ENCODE measurements around the gene OR52M1. TPM values are rescaled to one million over a fixed set of nuclear protein-coding genes. Genes with fewer than 3 reads are reported as not detected.

Gene OR52M1
- total RNA-seq, 1 donor from 2014 or later: not detected

DNA sequence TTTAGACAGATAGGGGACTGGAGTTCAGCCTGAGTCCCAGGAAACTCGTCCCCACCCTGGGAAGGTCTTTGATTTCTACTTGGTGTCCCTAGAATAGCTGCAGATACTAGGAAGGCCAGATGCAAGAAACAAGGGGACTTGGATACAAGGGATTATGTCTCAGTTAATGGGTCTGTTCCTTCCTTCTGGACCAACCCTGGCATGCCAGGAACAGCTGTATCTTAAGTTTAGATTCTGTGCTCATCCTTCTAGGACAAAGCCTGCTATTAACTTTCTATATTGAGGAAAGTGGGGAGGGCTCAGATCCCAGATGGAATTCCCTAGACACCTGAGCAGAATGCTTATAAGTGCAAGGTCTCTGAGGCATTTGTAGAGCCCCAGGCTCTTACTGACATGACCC lies 3.9 kb upstream of the OR52M1 start:
- no peaks in the 10 kb centered on the region for H3K9me3 Mint-ChIP-seq
- no peak for DNase-seq
- intact Hi-C loops (cut with micrococcal nuclease): no loop called here
- H3K27ac Mint-ChIP-seq: no peak overlapping the region
- peaks cover 18% of the 10 kb centered on the region for H3K27me3 Mint-ChIP-seq
- H3K4me1 Mint-ChIP-seq: peaks cover 1% of the 10 kb centered on the region
- no peaks in the 10 kb centered on the region for H3K36me3 Mint-ChIP-seq (ENCODE audit: low read depth)
- H3K4me3 Mint-ChIP-seq: no peak overlapping the region

DNA sequence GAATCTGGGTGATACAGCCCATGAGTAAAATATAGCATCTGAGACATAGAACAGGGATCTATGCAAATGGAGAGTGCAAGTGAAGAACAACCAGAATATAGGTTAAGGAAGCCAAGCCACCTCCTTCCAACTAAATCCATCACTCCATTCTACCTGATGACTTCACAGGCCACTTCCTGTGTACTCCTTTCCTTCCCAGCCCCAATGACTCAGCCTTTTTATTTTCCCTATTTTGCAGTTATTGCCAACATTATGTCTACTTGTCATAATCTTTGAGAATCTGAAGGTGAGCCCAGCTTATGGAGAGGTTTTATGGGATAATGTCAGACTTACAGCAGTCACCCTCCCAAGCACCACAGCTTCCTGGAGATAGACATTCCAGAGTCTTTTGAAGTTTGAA lies 1.4 kb upstream of the OR52M1 start:
- peaks cover 10% of the 10 kb centered on the region for H3K27me3 Mint-ChIP-seq

GRCh38 chr11:4546878-4547277 lies 1.9 kb downstream of the OR52M1 start:
- H3K27ac Mint-ChIP-seq: no peak overlapping the region
- intact Hi-C loops (cut with micrococcal nuclease): no loop called here

More for the DNA sequence above, 1.4 kb upstream of the OR52M1 start:
- no peak overlapping the region for H3K27ac Mint-ChIP-seq
- peaks cover 1% of the 10 kb centered on the region for H3K4me1 Mint-ChIP-seq
- H3K36me3 Mint-ChIP-seq (ENCODE audit: low read depth): no peaks in the 10 kb centered on the region
- no peak overlapping the region for H3K4me3 Mint-ChIP-seq
- no peaks in the 10 kb centered on the region for H3K9me3 Mint-ChIP-seq
- intact Hi-C loops (cut with micrococcal nuclease): no loop called here
- DNase-seq: no peak

GRCh38 chr11:4547416-4547815 lies 2.4 kb downstream of the OR52M1 start:
- intact Hi-C loops (cut with micrococcal nuclease): no loop called here
- H3K4me1 Mint-ChIP-seq: no peaks in the 10 kb centered on the region
- no peak for DNase-seq
- no peak overlapping the region for H3K27ac Mint-ChIP-seq
- H3K9me3 Mint-ChIP-seq: no peaks in the 10 kb centered on the region
- H3K36me3 Mint-ChIP-seq (ENCODE audit: low read depth): no peaks in the 10 kb centered on the region
- H3K27me3 Mint-ChIP-seq: no peaks in the 10 kb centered on the region
- no peak overlapping the region for H3K4me3 Mint-ChIP-seq

More at GRCh38 chr11:4546878-4547277, 1.9 kb downstream of the OR52M1 start:
- H3K27me3 Mint-ChIP-seq: peaks cover under 1% of the 10 kb centered on the region
- no peak overlapping the region for H3K4me3 Mint-ChIP-seq
- no peaks in the 10 kb centered on the region for H3K4me1 Mint-ChIP-seq
- no peaks in the 10 kb centered on the region for H3K36me3 Mint-ChIP-seq (ENCODE audit: low read depth)
- H3K9me3 Mint-ChIP-seq: no peaks in the 10 kb centered on the region
- DNase-seq: no peak

- Mint-ChIP-seq H3K9me3 (no peaks in the 10 kb centered on the region), H3K27me3 (no peaks in the 10 kb centered on the region), H3K4me1 (no peaks in the 10 kb centered on the region), H3K27ac (no peak overlapping the region), H3K36me3 (ENCODE audit: low read depth) (no peaks in the 10 kb centered on the region), H3K4me3 (no peak overlapping the region)
- intact Hi-C loops (cut with micrococcal nuclease): no loop called here
- no peak for DNase-seq
Measured at GRCh38 chr11:4551346-4551979, 6.5 kb downstream of the OR52M1 start.

DNA sequence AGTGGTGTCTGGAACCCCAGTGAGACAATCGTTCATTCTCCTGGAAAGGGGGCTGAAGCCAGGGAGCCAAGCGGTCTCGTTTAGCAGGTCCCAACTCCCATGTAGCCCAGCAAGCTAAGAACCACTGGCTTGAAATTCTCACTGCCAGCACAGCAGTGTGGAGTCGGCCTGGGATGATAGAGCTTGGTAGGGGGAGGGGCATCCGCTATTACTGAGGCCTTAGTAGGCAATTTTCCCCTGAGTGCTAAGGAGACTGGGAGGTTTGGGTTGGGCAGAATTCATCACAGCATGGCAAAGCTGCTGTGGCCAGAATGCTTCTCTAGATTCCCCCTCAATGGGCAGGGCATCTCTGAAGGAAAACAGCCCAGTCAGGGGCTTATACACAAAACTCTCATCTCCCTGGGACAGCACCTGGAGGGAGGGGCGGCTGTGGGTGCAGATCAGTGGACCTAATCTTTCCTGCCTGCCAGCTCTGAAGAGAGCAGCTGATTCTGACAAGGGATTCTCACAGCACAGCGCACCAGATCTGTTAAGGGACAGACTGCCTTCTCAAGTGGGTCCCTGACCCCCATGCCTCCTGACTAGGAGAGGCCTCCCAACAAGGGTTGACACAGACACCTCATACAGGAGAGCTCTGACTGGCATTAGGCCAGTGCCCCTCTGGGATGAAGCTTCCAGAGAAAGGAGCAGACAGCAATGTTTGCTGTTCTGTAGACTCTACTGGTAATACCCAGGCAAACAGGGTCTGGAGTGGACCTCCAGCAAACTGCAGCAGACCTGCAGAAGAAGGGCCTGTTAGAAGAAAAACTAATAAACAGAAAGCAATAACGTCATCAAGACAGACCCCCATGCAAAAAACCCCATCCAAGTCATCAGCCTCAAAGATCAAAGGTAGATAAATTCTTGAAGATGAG lies 14.8 kb downstream of the OR52M1 start:
- Mint-ChIP-seq H3K27ac (no peak overlapping the region), H3K36me3 (ENCODE audit: low read depth) (no peaks in the 10 kb centered on the region)

DNA sequence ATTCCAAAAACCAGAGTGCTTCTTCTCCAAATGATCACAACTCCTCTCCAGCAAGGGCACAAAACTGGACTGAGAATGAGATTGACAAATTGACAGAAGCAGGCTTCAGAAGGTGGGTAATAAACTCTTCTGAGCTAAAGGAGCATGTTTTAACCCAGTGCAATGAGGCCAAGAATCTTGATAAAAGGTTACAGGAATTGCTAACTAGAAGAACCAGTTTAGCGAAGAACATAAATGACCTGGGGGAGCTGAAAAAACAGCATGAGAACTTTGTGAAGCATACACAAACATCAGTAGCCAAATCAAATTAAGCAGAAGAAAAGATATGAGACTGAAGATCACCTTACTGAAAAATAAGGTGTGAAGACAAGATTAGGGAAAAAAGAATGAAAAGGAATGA lies 15.5 kb downstream of the OR52M1 start:
- no peak for DNase-seq
- no peak overlapping the region for H3K27ac Mint-ChIP-seq
- no peaks in the 10 kb centered on the region for H3K4me1 Mint-ChIP-seq
- H3K9me3 Mint-ChIP-seq: peaks cover 9% of the 10 kb centered on the region
- intact Hi-C loops (cut with micrococcal nuclease): no loop called here
- H3K27me3 Mint-ChIP-seq: peaks cover 7% of the 10 kb centered on the region
- no peak overlapping the region for H3K4me3 Mint-ChIP-seq
- no peaks in the 10 kb centered on the region for H3K36me3 Mint-ChIP-seq (ENCODE audit: low read depth)

More for the DNA sequence above, 14.8 kb downstream of the OR52M1 start:
- H3K27me3 Mint-ChIP-seq: peaks cover 7% of the 10 kb centered on the region
- no peak for DNase-seq
- no peak overlapping the region for H3K4me3 Mint-ChIP-seq
- intact Hi-C loops (cut with micrococcal nuclease): no loop called here
- peaks cover 9% of the 10 kb centered on the region for H3K9me3 Mint-ChIP-seq
- no peaks in the 10 kb centered on the region for H3K4me1 Mint-ChIP-seq

DNA sequence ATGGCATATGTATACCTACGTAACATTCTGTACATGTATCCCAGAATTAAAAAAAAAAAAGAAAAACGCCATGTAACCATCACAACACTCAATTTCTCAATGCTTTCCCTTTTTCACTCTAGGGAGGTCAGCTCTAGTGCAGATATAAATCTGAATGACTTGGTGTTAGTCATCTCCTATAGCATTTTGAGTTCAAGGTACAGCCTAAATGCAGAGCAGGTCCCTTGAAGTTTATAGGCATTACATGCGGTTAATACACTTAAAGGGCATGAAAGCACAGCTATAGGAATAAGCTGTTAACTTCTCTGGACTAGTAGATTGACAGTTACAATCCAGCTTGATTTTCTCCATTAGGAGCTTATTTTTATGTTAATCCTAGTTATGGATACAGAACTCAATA lies 20.4 kb downstream of the OR52M1 start:
- H3K27ac Mint-ChIP-seq: no peak overlapping the region
- H3K9me3 Mint-ChIP-seq: peaks cover 9% of the 10 kb centered on the region
- no peak for DNase-seq
- intact Hi-C loops (cut with micrococcal nuclease): no loop called here
- no peak overlapping the region for H3K4me3 Mint-ChIP-seq
- H3K36me3 Mint-ChIP-seq (ENCODE audit: low read depth): no peaks in the 10 kb centered on the region
- peaks cover 9% of the 10 kb centered on the region for H3K27me3 Mint-ChIP-seq
- no peaks in the 10 kb centered on the region for H3K4me1 Mint-ChIP-seq

GRCh38 chr11:4569075-4569474 lies 24.1 kb downstream of the OR52M1 start:
- no peaks in the 10 kb centered on the region for H3K4me1 Mint-ChIP-seq
- H3K27ac Mint-ChIP-seq: no peak overlapping the region
- no peak for DNase-seq
- H3K36me3 Mint-ChIP-seq (ENCODE audit: low read depth): no peaks in the 10 kb centered on the region
- intact Hi-C loops (cut with micrococcal nuclease): no loop called here
- peaks cover 11% of the 10 kb centered on the region for H3K27me3 Mint-ChIP-seq
- no peak overlapping the region for H3K4me3 Mint-ChIP-seq
- H3K9me3 Mint-ChIP-seq: peaks cover 5% of the 10 kb centered on the region

- H3K36me3 Mint-ChIP-seq (ENCODE audit: low read depth): no peaks in the 10 kb centered on the region
- H3K9me3 Mint-ChIP-seq: peaks cover 3% of the 10 kb centered on the region
- DNase-seq: no peak
- intact Hi-C loops (cut with micrococcal nuclease): no loop called here
- H3K4me1 Mint-ChIP-seq: peaks cover 4% of the 10 kb centered on the region
- H3K27ac Mint-ChIP-seq: no peak overlapping the region
- H3K27me3 Mint-ChIP-seq: peaks cover 13% of the 10 kb centered on the region
- H3K4me3 Mint-ChIP-seq: no peak overlapping the region
Measured at GRCh38 chr11:4576880-4577279, 31.9 kb downstream of the OR52M1 start.

DNA sequence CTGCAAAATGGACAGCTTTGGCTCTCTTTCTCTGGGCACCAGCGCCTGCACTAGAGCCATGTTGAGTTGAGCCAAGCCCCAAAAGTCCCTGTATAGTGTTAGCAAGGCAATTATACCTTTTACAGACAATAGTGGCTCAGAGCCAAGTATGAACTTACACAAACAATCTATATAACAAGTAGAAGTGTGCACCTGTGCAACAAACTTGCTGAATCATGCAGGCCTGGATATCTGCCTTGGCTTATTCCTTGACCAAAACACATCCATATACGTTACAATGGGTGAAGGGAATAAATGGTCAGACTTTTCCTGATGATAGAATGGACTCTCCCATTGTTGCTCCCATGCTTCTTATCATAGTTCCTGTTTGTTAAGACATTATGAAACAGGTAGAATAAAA lies 32.8 kb downstream of the OR52M1 start:
- no peak overlapping the region for H3K4me3 Mint-ChIP-seq
- intact Hi-C loops (cut with micrococcal nuclease): no loop called here

DNA sequence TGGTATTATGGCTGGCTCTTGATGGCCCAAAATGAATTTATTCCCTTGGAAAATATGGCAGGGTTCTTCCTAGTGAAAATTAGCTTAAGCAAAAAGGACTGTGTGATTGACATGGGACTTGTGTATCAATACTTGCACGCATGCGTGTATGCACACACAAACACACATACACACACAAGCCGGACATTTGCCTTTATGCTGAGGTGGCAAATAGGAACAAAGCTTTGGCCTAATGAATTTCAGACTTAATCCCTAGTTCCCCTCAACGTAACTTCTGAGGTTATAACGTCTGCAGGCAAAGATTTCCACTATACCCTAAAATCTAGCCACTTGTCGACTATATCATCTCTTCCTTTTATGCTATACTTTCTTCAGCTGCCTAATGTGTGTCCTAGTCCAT lies 33.6 kb downstream of the OR52M1 start:
- Mint-ChIP-seq H3K27ac (no peak overlapping the region), H3K36me3 (ENCODE audit: low read depth) (no peaks in the 10 kb centered on the region), H3K27me3 (peaks cover 14% of the 10 kb centered on the region), H3K4me1 (peaks cover 4% of the 10 kb centered on the region), H3K4me3 (no peak overlapping the region), H3K9me3 (peaks cover 3% of the 10 kb centered on the region)
- no peak for DNase-seq
- intact Hi-C loops (cut with micrococcal nuclease): no loop called here

More for the DNA sequence above, 32.8 kb downstream of the OR52M1 start:
- Mint-ChIP-seq H3K36me3 (ENCODE audit: low read depth) (no peaks in the 10 kb centered on the region), H3K27ac (no peak overlapping the region), H3K27me3 (peaks cover 13% of the 10 kb centered on the region), H3K9me3 (peaks cover 3% of the 10 kb centered on the region), H3K4me1 (peaks cover 4% of the 10 kb centered on the region)
- DNase-seq: no peak

GRCh38 chr11:4580124-4580523 lies 35.1 kb downstream of the OR52M1 start:
- intact Hi-C loops (cut with micrococcal nuclease): no loop called here
- Mint-ChIP-seq H3K36me3 (ENCODE audit: low read depth) (no peaks in the 10 kb centered on the region), H3K4me3 (no peak overlapping the region)

DNA sequence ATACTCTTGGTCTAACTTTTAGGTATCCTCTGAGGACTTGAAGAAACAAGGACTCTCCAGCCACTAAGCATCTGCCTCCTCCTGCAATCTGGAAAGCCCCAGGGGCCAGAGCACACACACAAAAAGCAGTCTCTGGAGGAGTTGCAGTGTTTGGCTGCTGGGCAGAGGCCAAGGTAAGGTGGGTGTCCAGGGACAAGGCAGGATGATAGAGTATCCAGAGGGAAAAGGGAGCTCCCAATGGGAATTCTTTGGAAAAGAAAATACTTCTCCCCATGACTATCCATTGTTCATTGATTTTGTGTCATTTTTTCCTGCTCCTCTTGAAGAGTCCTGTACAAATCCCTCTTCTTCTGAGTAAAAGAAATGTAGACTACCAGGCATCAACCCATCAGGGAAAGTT lies 36.5 kb downstream of the OR52M1 start, which contains the start of gene OR52I2:
Gene OR52I2 (plus strand): TSS at position 301 of the 400 bp plus-strand sequence.
- no peak for DNase-seq
- peaks cover 3% of the 10 kb centered on the region for H3K9me3 Mint-ChIP-seq
- no peak within 1 kb of the TSS for H3K27ac Mint-ChIP-seq
- no peaks in the 10 kb centered on the region for H3K4me1 Mint-ChIP-seq
- H3K4me3 Mint-ChIP-seq: no peak within 1 kb of the TSS
- intact Hi-C loops (cut with micrococcal nuclease): no loop called here
- peaks cover 20% of the 10 kb centered on the region for H3K27me3 Mint-ChIP-seq
- H3K36me3 Mint-ChIP-seq (ENCODE audit: low read depth): no peaks in the 10 kb centered on the region

More at GRCh38 chr11:4580124-4580523, 35.1 kb downstream of the OR52M1 start:
- H3K27ac Mint-ChIP-seq: no peak overlapping the region
- no peak for DNase-seq
- peaks cover 3% of the 10 kb centered on the region for H3K9me3 Mint-ChIP-seq
- peaks cover 20% of the 10 kb centered on the region for H3K27me3 Mint-ChIP-seq
- H3K4me1 Mint-ChIP-seq: peaks cover 4% of the 10 kb centered on the region

All from activated CD4-positive, alpha-beta T cell treated with anti-CD3 and anti-CD28 coated beads, Interleukin-2, amount 10 ng/mL, durations not matched to agents 24 days and 14 days (primary cell).